GM12873 (cell line): Measurements from ENCODE around the gene SLC35F1.

Experiments used
- CTCF ChIP-seq: IDR thresholded peaks from 2 replicates; pipeline ENCODE4 v1.5.1; 2012; ENCODE audit warnings: low read depth, mild to moderate bottlenecking, moderate library complexity, low read length, control low read depth; ENCODE audit not compliant: insufficient read depth; ENCODE audit errors: missing control alignments

The SLC35F1 gene

DNA sequence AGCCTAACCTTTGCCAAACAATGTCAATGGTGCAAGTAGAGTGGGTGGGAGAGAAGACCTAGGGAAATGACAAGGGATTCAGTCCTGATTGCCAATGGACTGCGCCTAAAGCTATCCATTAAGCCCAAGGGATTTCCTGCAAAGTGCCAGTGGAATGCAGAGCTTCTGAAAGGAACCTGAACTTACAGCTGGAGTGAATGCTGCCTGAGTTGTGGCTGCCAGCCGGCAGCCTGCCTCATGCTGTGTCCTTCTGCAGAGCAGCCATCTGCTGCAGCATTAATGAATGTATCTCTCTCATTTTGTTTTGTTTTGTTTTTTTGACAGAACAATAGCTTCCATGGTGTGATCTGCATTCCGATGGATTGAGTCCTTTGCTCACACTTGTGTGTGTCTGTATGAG, 44.7 kb downstream of the SLC35F1 start:
- no peak for TF ChIP-seq CTCF

DNA sequence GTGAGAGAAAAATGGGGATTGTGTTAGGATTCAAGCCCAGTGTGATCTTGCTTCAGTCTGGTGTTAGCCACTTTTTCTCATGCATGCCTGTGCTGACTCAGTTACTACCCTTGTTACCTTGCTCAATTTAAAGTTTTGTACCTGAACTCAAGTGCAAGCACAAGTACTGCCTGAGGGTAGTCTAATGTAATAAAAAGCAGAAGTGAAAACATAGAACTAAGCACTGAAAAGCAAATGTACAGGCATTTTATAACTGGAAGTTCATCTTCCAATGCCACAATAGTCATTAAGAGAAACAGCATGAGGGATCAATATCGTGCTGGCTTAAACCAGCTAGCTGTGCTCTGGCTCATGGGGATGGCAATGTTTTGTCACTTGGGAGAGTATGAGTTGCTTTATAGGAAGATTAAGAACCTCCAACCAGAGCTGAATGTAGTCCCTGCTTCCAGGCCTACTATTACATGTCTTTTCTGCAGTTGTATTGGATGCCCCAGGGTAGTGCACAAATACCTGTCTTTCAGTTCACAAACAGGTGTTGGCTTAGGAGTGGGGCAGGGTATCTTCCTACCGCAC, 48.7 kb downstream of the SLC35F1 start:
- no peak for TF ChIP-seq CTCF

DNA sequence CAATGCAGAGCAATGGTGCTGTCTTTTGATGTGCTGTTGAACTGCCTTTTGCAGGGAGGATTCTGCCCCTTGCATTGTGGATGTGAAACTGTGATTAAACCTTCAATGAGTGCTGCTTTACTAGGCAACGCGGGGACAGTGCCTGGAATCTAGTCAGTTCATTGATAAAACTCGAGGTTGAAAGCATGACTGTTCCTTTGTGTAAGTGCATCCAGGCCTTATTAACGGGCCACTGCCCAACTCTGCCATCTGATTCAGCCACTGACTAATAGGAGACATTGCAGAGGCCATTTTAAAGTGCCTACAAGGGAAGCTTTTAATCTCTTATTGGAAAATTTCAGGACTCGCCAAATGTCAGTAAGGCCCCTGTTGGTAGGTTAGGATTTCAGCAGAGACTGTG, 49.3 kb downstream of the SLC35F1 start:
- TF ChIP-seq CTCF = no peak

GRCh38 chr6:117958536-117958935, 51.5 kb downstream of the SLC35F1 start:
- no peak for TF ChIP-seq CTCF

GRCh38 chr6:117960877-117961276, 53.8 kb downstream of the SLC35F1 start:
- no peak for TF ChIP-seq CTCF

DNA sequence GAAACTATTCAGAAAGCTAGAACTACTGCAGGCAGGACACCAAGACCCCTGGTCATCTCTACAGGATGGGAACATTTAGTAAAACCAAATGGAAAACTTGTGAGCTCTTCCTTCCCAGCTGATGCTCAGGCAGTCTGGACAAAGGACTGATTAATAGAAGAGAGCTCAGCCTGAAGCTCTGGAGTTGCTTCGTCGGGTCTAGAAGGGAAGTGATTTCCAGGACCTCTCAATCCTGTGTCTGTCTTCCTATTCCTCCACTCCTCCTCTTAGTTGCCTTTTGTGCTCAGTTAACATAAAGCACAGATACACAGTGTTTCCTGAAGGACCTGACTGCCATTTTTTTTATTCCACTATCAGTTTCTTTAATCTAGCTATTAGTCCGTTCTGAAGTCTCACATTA, 54.2 kb downstream of the SLC35F1 start:
- TF ChIP-seq CTCF = no peak

GRCh38 chr6:117971637-117972036, 64.6 kb downstream of the SLC35F1 start:
- TF ChIP-seq CTCF = no peak
